Endothelial cell of umbilical vein (primary cell): ENCODE results near the gene SNTA1. TPM values are rescaled to one million over a fixed set of nuclear protein-coding genes. Genes with fewer than 3 reads are reported as not detected.

Experiments used
- BruUV-seq: library from RNA; stranded (reverse); fragments of 400-500 nt; replicated peaks from 2 replicates; lab custom pipeline; 2021; lab: Mats Ljungman, UMichigan
- CTCF ChIA-PET: fragments of 300-600, 350-600 bp; sonication (Branson Sonifier 250); formaldehyde crosslinking; loops from one replicate; lab custom pipeline; 2021; ENCODE audit warnings: antibody characterized with exemption, inconsistent platforms; lab: Charles Lee
- POLR2A ChIA-PET: fragments of 300-600, 350-600 bp; sonication (Branson Sonifier 250); formaldehyde crosslinking; loops from one replicate; lab custom pipeline; 2021; ENCODE audit warnings: antibody characterized with exemption, inconsistent platforms; lab: Charles Lee
- DNase-seq: peaks from one replicate; pipeline ENCODE4 v3.0.0-alpha.2; 2011; ENCODE audit warnings: low read depth, low spot score
- FAIRE-seq: peaks from 2 replicates; lab custom pipeline; 2011; peaks lifted over from hg19 to GRCh38; lab: Jason Lieb, UNC
- H2AFZ ChIP-seq: 2 replicates; pipeline ENCODE4 v1.6.0; 2012; ENCODE audit warnings: low read depth, low read length, control low read depth, inconsistent platforms
- H3K27ac ChIP-seq: 2 replicates; pipeline ENCODE4 v1.5.1; 2011; ENCODE audit warnings: low read depth, mild to moderate bottlenecking, control low read depth, low read length, moderate library complexity; ENCODE audit not compliant: insufficient read depth
- H3K27me3 ChIP-seq, 2 experiments: 2 replicates each; pipeline versions ENCODE4 v1.6.0 to v1.6.1; 2011; ENCODE audit warnings: low read length in 2 of 2, mixed read lengths in 1 of 2; ENCODE audit not compliant: control insufficient read depth in 2 of 2, insufficient read depth in 2 of 2
- H3K36me3 ChIP-seq, 2 experiments: 2 replicates in 1 of 2; 3 replicates in 1 of 2; pipeline ENCODE4 v1.5.1; 2011; ENCODE audit warnings: low read length in 2 of 2, mild to moderate bottlenecking in 1 of 2, moderate library complexity in 1 of 2; ENCODE audit not compliant: control insufficient read depth in 2 of 2, insufficient read depth in 2 of 2; ENCODE audit errors: extremely low read depth in 1 of 2
- H3K4me1 ChIP-seq: 3 replicates; pipeline ENCODE4 v1.5.1; 2011; ENCODE audit warnings: mild to moderate bottlenecking, low read length; ENCODE audit not compliant: control insufficient read depth, insufficient read depth; ENCODE audit errors: extremely low read depth
- H3K4me2 ChIP-seq: 2 replicates; pipeline ENCODE4 v1.6.1; 2011; ENCODE audit warnings: low read length, control low read depth, mixed read lengths; ENCODE audit not compliant: insufficient read depth
- H3K4me3 ChIP-seq, 3 experiments: fragments of 200-600 bp in 1 of 3; sonication (generic), shearing (Covaris generic) in 1 of 3; replicated peaks in 1 of 3; 2 replicates each; pipeline ENCODE4 v1.5.1; 2011 to 2016; ENCODE audit warnings: control low read depth in 3 of 3, low read length in 3 of 3, mild to moderate bottlenecking in 2 of 3, inconsistent platforms in 1 of 3, low read depth in 1 of 3, moderate library complexity in 1 of 3; ENCODE audit not compliant: insufficient read depth in 1 of 3
- H3K79me2 ChIP-seq: 2 replicates; pipeline ENCODE4 v1.6.0; 2012; ENCODE audit warnings: low read length, inconsistent platforms; ENCODE audit not compliant: control insufficient read depth, insufficient read depth
- H3K9ac ChIP-seq: replicated peaks from 2 replicates; pipeline ENCODE3; 2011; ENCODE audit warnings: low read length, control low read depth; ENCODE audit not compliant: insufficient read depth; ENCODE audit errors: extremely low read depth
- H3K9me1 ChIP-seq: replicated peaks from 3 replicates; pipeline ENCODE4 v1.6.0; 2011; ENCODE audit warnings: mild to moderate bottlenecking, low read length; ENCODE audit not compliant: control insufficient read depth, insufficient read depth; ENCODE audit errors: extremely low read depth
- H3K9me3 ChIP-seq: replicated peaks from 2 replicates; pipeline ENCODE4 v1.5.1; 2012; ENCODE audit warnings: low read length, inconsistent platforms; ENCODE audit not compliant: control insufficient read depth, insufficient read depth
- H4K20me1 ChIP-seq: replicated peaks from 2 replicates; pipeline ENCODE3; 2011; ENCODE audit warnings: mild to moderate bottlenecking, low read length; ENCODE audit not compliant: control insufficient read depth, insufficient read depth; ENCODE audit errors: extremely low read depth
- CTCF ChIP-seq, 2 donors: IDR thresholded peaks; 1 replicate in 1 of 2; 2 replicates in 1 of 2; pipeline ENCODE4 v1.5.1; 2011; ENCODE audit warnings: low read length in 2 of 2, mild to moderate bottlenecking in 2 of 2, moderate library complexity in 2 of 2, control low read depth in 1 of 2, inconsistent platforms in 1 of 2, low read depth in 1 of 2; ENCODE audit not compliant: insufficient read depth in 1 of 2; ENCODE audit errors: extremely low read depth in 1 of 2
- EZH2 ChIP-seq: IDR thresholded peaks from 2 replicates; pipeline ENCODE4 v1.6.1; 2012; ENCODE audit warnings: borderline replicate concordance, low read depth, mild to moderate bottlenecking, moderate library complexity, low read length, inconsistent platforms; ENCODE audit not compliant: severe bottlenecking
- FOS ChIP-seq: IDR thresholded peaks from 2 replicates; pipeline ENCODE4 v1.6.1; 2011; ENCODE audit warnings: mild to moderate bottlenecking, low read length, moderate library complexity, borderline replicate concordance; ENCODE audit not compliant: insufficient read depth
- GATA2 ChIP-seq: IDR thresholded peaks from 2 replicates; pipeline ENCODE4 v1.7.0; 2011; ENCODE audit warnings: low read depth, mild to moderate bottlenecking, moderate library complexity, mixed read lengths, low read length; ENCODE audit not compliant: insufficient read length, insufficient read depth
- JUN ChIP-seq: IDR thresholded peaks from 2 replicates; pipeline ENCODE4 v1.6.1; 2011; ENCODE audit warnings: borderline replicate concordance, low read depth; ENCODE audit not compliant: insufficient read length, insufficient read depth
- MAX ChIP-seq: IDR thresholded peaks from 2 replicates; pipeline ENCODE4 v1.6.1; 2011; ENCODE audit not compliant: insufficient read depth, insufficient read length
- MYC ChIP-seq: IDR thresholded peaks from one replicate; pipeline ENCODE4 v1.6.1; 2011; ENCODE audit warnings: mild to moderate bottlenecking, low read depth, low read length
- POLR2A ChIP-seq: IDR thresholded peaks from 2 replicates; pipeline ENCODE4 v1.6.1; 2012; ENCODE audit warnings: low read depth, mild to moderate bottlenecking, control low read depth, low read length
- POLR2AphosphoS5 ChIP-seq: IDR thresholded peaks from 2 replicates; pipeline ENCODE4 v1.6.1; 2012; ENCODE audit warnings: low read depth, mild to moderate bottlenecking, control low read depth, low read length, moderate library complexity; ENCODE audit not compliant: insufficient read depth
- dilution Hi-C: fragments of 300-500 bp; cut with MboI; formaldehyde crosslinking; loops from one replicate; pipeline ENCODE4 v1.15.0; 2019; ENCODE audit warnings: low sequenced_read_pairs; ENCODE audit not compliant: extremely low pct_ligation_motif_present
- intact Hi-C: fragments of 100-400 bp; cut with micrococcal nuclease; formaldehyde crosslinking; loops from one replicate; pipeline ENCODE4 v1.10.0; 2022
- polyA plus RNA-seq, 4 experiments: library from polyadenylated mRNA; depleted of rRNA in 3 of 4; stranded (reverse) in 3 of 4; unstranded in 1 of 4; fragments of >200 nt; gene quantifications; 2 replicates each; pipeline versions ENCODE4 v1.2.1 to v1.2.3, GENCODE V29; 2011 to 2012; ENCODE audit warnings: missing spikeins in 1 of 4
- total RNA-seq: library from RNA; stranded (reverse); gene quantifications from 2 replicates; pipeline ENCODE4 v1.2.3, GENCODE V29; 2021

Gene SNTA1
- total and polyA plus RNA-seq, 2 donors (not counting 3 experiments of a cell fraction or from before 2014, with no cell fraction given): 5.2 to 6.0 TPM

GRCh38 chr20:33408716-33409654 lies 34.6 kb downstream of the SNTA1 start:
- Histone ChIP-seq H3K9ac (no peak overlapping the region), H3K27ac (no peak overlapping the region), H3K9me3 (no peaks in the 10 kb centered on the region), H3K4me2 (no peak overlapping the region), H2AFZ (no peak overlapping the region), H3K4me3 (no peak overlapping the region), H3K27me3 (no peaks in the 10 kb centered on the region), H3K9me1 (no peaks in the 10 kb centered on the region), H3K4me1 (no peaks in the 10 kb centered on the region), H3K36me3 (peaks cover 0 to 4% of the 10 kb centered on the region in 2 experiments), H3K79me2 (no peaks in the 10 kb centered on the region), H4K20me1 (no peaks in the 10 kb centered on the region)
- dilution Hi-C loops: no loop called here
- no peak for DNase-seq
- FAIRE-seq: no peak
- ChIA-PET CTCF (interaction anchor here (0.7 to 1.1 kb wide), 2 partner anchors 8 to 108 kb away, joined by 3 read pairs; no protein-coding TSS in a partner anchor), POLR2A (no interaction called here)
- intact Hi-C loops: no loop called here
- TF ChIP-seq FOS (no peak), JUN (no peak), MAX (no peak), CTCF (IDR thresholded peaks at IDR 0.05; ENCODE audit: extremely low read depth in 1 of 2, insufficient read depth in 1 of 2, low read depth in 1 of 2, low read length in 2 of 2) (no peak), MYC (no peak), GATA2 (no peak), EZH2 (no peak), POLR2AphosphoS5 (no peak), POLR2A (no peak)
- no TSS peak for BruUV-seq
